NCI-H2107 treated with DMSO at 0.1 percent for 48 hours (cell line): ENCODE data around the gene ADI1.
"Not testable (repeated sequence)": the region's sequence is repeated elsewhere in the genome, so short reads cannot be mapped to it uniquely, and the experiment has no call there.

ENCODE experiments used
- DNase-seq: peaks from one replicate; lab custom pipeline; 2025; ENCODE audit not compliant: unreplicated experiment; lab: John Stamatoyannopoulos, UW

ADI1 gene

DNA sequence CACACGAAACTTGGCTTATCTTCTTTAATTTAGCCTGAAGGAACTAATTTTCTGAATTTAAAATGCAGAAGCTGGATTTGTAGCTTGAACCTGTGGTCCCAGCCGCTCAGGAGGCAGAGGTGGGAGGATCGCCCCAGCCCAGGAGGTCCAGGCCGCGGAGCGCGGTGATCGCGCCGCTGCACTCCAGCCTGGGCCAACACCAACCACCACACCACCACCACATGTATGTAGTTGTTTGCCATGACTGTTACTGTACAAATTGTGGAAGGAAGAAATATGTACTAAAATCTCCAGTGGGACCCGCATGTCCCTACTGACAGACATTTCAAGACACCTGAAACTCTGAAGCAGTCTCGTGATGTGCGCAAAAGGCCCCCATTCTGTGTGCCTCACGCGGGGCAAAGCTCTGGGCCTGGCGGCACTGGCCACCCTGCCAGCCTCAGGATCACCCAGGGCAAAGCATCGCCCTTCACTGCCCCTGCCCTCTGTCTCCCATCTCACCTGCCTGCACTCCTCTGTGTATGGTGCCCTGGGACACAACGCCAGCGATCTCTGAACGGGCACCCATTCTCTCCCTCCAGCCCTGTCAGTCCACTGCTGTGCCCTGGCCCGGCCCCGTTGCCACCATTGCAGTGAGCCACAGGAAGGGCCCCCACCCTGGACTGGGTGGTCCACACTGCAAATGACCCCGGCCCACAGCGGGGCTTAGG lies 10.1 kb upstream of the ADI1 start:
- DNase-seq = no peak

DNA sequence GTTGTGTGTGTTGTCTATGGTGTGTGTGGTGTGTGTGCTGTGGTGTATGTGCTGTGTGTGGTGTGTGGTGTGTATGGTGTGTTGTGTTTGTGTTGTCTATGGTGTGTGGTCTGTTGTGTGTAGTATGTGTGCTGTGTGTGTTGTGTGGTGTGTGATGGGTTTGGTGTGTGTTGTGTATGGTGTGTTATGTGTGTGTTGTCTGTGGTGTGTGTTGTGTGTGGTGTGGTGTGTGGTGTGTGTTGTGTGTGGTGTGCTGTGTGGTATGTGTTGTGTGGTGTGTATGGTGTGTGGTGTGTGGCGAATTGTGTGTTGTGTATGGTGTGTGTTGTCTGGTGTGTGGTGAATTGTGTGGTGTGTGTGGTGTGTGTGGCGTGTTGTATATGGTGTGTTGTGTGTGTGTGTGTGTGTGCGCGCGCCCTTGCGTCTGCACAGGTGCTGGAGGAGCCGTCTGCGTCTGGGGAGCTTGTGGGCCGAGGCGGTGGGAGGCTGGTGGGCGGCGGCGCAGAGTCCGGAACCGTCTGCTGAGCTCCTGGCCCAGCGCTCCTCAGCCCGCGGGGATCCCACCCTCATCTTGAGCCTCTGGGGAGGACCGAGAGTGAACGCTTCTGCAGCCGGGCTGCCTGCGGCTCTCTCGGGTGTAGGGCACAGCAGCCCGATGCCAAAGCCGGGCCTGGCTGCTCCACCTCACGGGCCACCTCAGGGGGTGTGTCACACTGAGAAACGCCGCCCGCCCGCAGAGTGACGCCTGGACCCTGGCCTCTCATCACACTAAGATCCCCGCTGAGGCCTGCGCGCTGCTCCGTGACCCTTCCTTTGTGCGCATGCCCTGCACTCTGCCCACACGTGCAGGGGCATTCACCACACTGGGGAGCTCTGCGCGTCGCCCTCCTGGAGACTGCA lies 8.8 kb upstream of the ADI1 start:
- DNase-seq = no peak

DNA sequence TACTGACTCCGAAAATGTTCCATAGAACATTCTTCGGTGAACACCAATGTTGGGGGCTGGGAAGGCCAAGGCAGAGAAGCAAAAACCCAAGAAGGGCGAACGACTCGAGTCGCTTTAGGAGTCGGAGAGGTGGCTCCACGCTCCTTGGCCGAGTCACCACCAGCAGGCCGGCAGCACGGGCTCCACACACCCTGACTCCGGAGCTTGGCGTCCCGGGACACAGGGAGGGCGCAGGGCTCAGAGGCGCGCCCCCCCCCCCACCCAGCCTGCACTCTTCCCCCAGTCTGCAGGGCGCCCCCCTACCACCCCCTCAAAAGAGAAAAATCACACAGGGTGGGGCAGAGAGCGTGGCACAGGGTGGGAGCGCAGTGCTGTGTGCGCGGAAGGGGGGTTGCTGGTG lies 7.5 kb upstream of the ADI1 start:
- DNase-seq = no peak

DNA sequence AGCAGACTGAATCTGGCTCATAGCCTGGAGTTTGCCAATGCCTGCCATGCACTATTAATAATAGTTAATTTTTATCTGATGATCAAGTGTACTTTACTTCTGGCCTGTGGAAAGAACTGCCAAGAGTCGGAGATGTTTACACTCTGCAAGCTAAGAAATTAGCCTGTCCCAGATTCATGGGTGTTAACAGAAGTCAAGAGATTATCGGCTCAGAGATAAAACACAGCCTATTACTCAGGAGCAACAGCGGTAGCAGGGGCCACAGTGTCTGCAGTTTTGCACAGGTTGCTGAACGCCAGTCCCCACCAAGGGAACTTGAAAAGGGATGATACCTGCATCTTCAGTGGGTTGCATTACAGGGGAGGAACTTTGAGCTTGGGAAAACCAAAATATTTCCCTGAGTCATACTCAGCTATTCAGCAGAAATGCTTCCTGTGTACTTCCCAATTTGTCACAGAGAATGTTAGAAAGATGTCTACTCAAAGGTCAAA lies 4.3 kb upstream of the ADI1 start:
- no peak for DNase-seq

DNA sequence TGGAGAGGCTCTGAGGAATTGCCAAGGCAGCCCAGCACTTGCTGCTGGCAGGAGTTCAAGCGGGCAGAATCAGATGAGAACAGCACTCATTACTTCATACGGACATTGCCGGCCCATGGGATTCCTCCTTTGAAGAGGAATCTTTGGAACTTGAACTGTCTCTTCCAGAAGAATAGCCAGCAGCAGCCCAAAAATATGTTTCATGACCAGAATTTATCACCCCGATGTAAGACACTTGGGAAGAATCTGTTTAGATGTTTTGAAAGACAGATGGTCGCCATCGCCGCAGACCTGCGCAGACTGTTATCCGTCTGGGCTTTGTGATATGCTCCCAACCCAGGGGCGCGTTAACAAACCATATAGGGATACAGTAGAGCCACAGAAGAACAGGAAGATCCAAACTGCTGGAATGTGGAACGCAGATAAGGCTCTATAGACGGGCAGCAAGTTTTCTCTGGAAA lies 3.7 kb upstream of the ADI1 start:
- no peak for DNase-seq

DNA sequence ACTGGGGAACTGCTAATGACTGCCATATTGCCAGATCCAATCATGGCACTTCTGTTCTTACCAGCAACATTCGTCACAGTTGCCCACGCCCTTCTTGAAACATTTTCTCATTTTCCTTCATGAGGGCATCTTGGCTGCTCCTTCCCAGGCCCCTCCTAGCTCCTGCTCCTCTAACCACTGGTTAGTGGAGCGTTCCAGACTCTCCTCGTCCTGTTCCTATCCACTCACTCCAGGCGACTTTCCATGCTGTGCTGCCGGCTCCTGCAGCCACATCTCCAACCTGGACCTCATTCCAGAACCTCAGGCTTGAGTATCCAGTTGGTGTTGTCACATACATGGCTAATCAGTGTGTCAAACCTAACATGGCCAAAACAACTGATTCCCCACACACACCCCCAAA lies 1.3 kb upstream of the ADI1 start:
- DNase-seq = no peak

DNA sequence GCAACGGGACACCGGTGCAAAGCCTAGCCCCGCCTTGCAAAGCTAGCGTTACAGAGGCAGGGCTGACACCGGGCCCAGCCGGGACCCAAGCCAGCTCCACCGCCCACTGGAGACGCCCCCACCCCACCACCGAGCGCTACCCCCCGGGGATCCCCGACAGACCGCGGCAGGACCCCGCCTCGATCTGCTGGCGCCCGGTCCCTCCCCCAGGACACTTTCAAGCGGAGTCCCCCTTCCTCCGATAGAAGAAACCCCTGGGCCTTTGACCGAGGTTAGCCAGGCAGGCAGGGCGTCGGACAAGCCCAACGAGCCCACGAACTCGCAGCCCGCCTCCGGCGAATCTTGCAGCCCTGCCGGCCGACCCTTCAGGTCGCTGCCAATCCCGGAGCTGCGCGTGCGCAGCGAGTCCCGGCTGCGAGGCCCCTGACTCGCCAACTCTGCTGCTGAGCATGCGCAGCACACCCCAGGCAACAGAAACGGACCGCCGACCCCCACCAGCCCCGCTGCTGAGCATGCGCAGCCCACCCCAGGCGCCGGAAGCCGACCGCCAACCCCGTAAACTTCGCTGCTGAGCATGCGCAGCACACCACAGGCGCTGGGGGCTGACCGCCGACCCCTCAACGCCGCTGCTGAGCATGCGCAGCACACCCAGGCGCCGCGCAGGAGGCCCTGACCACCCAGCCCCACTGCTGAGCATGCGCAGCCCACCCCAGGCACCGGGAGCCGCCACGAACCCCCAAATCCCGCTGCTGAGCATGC lies 656 bp downstream of the ADI1 start:
- DNase-seq = peak; percentile 85

DNA sequence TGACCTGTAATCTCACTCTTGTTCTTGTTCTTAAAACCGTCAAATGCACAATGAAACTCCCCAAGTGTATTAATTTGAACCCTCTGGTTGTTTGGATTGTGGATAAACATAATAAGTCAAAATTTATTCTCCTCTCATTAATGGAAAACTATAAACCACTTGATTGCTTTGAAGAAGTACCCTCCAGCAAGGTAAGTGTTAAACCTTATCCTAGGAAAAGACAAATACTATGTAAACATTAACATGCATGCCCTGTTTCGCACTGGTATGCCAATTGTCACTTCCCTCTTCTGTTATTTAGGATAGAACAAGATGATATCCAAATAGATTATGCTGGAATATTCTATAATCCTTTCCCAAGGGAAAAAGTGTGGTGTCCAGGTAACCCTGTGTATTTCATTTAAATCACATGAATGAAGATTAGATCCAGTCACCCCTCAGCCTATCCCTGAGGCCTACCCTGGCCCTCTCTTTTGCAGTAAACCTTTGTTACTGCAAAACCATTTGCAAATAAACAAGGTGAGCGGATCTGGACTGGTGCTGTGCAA lies 1.3 kb downstream of the ADI1 start:
- DNase-seq = no peak

DNA sequence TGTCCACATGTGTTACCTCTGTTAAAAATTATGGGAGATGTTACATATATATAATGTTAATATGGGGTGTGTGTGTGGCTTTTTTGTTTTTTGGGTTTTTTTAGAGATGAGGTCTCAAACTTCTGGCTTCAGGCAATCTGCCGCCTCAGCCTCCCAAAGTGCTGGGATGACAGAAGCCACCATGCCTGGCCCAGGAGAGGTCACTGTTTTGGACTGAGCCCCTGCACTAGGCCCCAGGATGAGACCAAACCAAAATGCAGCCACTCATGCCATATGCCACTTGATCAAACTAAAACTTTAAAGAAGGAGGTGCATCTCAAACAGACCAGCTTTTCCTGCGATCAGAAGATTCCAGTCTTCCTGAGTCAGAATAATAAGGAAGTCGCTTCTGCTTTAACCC lies 2.5 kb downstream of the ADI1 start:
- no peak for DNase-seq

DNA sequence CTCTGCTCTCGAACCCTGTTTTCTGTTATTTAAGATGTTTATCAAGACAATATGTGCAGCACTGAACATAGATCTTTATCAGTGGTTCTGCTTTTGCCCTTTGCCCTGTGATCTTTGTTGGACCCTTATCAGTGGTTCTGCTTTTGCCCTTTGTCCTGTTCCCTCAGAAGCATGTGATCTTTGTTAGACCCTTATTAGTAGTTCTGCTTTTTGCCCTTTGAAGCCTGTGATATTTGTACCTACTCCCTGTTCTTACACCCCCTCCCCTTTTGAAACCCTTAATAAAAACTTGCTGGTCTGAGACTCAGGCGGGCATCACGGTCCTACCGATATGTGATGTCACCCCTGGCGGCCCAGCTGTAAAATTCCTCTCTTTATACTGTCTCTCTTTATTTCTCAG lies 3.9 kb downstream of the ADI1 start:
- not testable (repeated sequence) for DNase-seq

DNA sequence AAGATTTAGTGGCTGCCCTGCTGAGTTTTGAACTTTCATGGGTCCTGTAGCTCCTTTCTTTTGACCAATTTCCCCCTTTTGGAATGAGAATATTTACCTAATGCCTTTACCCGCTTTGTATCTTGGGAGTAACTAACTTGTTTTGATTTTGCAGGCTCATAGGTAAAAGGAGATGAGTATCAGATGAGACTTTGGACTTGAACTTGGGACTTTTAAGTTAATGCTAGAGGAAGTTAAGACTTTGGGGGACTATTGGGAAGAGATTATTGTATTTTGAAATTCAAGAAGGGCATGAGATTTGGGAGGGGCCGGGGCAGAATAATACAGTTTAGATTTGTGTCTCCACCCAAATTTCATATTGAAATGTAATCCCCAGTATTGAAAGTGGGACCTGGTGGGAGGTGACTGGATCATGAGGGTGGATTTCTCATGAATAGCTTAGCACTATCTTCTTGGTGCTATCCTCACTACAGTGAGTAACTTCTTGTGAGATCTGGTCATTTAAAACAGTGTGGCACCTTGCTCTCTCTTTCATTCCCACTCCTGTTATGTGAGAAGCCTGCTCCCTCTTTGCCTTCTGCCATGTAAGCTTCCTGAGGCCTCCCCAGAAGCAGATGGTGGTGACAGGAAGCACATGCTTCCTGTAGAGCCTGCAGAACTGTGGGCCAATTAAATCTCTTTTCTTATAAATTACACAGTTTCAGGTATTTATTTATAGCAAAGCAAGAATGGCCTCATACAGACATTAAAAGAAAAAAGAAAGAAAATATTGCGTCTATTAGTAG lies 6.1 kb downstream of the ADI1 start:
- no peak for DNase-seq

DNA sequence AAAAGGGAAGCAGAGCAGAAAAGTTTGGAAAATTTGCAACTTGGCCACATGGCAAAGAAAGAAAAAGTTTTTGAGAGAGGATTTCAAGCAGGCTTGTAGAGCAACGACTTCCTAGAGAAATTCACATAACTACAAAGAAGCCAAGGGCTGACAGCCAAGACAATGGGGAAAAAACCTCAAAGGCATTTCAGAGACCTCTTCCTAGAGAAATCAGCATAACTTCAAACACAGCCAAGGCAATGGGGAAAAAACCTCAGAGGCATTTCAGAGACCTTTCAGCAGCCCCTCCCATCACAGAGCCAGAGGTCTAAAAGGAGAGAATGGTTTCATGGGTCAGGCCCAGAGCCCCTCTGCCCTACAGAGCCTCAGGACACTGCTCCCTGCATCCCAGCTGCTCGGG lies 7.2 kb downstream of the ADI1 start:
- no peak for DNase-seq

DNA sequence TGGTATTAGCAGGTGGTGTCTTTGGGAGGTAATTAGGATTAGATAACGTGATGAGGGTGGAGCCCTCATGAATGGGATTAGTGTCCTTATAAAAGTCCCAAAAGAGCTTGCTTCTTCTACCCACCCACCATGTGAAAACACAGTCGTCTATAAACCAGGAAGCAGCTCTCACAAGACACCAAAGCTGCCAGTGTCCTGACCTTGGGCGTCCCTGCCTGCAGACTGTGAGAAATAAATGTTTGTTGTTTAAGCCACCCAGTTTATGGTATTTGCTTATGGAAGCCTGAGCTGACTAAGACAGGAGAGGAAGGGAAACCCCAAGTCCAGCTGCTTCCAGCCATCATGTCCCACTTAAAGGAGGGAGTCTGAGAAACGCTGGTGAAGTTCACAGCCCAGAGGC lies 13.6 kb downstream of the ADI1 start:
- no peak for DNase-seq

DNA sequence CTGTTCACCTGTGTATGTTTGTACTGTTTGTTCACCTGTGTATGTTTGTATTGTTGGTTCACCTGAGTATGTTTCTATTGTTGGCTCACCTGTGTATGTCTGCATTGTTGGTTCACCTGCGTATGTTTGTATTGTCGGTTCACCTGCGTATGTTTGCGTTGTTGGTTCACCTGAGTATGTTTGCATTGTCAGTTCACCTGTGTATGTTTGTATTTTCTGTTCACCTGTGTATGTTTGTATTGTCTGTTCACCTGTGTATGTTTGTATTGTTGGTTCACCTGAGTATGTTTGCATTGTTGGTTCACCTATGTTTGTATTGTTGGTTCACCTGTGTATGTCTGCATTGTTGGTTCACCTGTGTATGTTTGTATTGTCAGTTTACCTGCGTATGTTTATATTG lies 14.6 kb downstream of the ADI1 start:
- DNase-seq = no peak

DNA sequence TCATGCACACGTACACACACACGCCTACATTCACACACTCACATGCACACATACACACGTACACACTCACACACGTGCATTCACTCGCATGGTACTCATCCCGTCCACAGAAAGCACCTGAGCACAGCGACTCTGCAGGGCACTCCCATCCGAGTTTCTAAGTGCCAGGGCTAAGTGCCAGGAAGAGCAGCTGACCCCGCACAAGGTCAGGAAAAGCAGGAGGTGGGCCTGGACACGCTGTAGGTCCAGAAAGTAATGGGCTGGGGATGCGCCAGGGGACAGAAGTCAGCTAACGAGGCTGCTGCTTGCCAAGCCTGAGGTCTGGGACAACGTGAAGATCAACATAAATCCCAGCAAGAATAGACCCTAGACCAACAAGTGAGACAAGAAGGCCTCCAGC lies 15.8 kb downstream of the ADI1 start:
- no peak for DNase-seq

DNA sequence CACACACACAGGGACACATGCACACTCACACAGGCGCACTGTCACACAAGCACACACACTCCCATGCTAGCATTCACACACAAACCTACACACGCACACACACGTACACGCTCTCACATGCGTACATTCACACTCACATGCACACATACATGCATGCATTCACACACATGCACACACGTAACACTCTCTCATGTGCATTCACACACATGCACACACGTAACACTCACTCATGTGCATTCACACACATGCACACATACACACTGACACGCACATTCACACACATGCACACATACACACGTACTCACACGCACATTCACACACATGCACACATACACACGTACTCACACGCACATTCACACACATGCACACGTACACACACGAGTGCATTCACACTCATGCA lies 16.3 kb downstream of the ADI1 start:
- DNase-seq = no peak

DNA sequence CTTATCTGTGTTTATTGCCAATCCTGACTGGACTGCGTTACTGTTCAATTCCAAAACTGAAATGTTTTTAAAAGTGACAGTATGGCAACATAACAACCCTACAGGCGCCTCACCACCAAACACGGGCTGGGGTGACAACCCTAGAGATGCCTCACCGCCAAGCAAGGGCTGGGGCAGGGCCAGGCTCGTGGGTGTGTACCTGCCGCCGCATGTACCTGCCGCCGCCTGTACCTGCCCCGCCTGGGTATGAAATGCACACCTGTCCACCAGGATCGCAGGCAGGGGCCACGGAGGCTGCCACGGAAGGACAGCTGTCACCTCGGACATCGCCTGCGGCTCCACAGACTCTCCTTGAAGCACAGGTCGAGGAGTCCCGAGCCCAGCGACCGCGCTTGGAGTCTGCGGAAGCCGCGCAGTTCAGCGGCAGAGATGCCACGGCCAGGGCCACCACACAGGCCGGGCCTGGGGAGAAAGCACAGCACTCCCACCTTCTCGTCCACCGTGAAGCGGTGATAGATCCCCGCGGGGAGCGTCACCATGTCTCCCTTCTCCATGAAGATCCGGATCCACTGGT lies 18.9 kb downstream of the ADI1 start:
- no peak for DNase-seq

DNA sequence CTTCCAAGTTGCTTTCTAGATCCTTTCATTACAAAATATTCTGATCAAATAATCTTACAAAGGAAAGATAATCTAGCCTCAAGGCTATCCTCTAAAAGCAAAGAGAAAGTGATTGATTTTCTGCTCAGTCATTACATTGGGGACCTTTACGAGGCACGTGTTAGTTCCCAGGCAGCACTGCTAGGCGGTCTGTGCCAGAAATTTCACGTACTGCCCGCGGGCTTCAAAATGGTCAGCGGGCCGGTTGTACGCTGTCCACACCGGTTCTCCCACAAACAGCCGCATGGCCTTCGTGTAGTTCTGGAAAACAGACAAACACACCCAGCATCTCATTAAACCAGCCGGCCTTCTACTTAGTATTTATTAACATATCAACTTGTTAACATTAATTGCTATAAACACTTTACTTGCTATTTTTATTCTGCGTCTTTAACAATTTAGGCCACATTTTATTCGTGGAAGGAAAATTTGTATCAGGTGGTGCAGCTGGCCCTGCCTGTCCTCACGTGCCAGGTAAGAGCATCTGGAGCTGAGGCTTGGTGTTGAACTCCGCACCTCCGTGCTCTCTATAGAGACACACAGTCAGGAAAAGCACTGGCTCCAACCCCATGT lies 20.4 kb downstream of the ADI1 start:
- DNase-seq = no peak

DNA sequence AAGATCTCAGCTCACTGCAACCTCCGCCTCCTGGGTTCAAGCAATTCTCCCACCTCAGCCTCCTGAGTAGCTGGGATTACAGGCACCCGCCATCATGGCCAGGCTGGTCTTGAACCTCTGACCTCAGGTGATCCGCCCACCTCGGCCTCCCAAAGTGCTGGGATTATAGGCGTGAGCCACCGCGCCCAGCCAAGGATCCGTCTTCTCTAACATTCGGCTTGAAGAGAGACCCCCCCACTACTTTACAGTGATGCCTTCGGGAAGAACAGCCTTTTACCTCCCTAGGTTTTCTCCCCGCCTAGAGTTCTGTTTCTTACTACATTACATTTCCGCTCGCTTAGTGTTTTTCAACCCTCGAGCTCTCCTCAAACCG lies 22.6 kb downstream of the ADI1 start:
- not testable (repeated sequence) for DNase-seq
